ENCODE results near the gene DICER1.

Gene DICER1

DNA sequence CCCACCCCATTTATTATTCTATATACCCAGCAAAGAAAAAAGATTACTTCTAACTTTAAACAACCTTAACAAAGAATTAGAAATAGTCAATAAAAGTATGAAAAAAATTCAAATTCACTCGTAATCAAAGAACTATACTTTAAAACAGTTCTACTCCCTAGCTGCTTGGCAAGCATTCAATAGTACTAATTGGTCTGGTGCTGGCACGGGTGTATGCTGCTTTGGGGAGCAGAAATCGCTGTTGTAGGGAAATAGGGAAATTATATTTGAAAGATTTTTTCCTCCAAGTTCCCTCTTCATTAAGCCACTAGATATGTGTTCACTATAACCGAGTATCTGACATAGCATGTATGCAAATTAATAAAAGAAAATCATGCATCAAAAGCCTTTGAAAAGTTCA lies 65.7 kb downstream of the DICER1 start:
- H3K79me1 ChIP-seq (ENCODE audit: low read depth, low read length): no peaks in the 10 kb centered on the region
- H3K4me2 ChIP-seq (ENCODE audit: insufficient read depth, low read length, poor library complexity, severe bottlenecking): no peak overlapping the region
- H3K36me3 ChIP-seq (replicated peaks in 1 of 2; ENCODE audit: control insufficient read depth in 2 of 2, insufficient read depth in 2 of 2, low read length in 2 of 2): peaks cover 9 to 92% of the 10 kb centered on the region in 2 donors
- no peaks in the 10 kb centered on the region for H3K9me3 ChIP-seq (replicated peaks in 1 of 2; ENCODE audit: control insufficient read depth in 2 of 2, insufficient read depth in 1 of 2, low read depth in 1 of 2, low read length in 2 of 2)
- no peak overlapping the region for H3K18ac ChIP-seq (ENCODE audit: low read length)
- no peak overlapping the region for H2BK15ac ChIP-seq (ENCODE audit: low read length)
- no peak overlapping the region for H2BK12ac ChIP-seq (ENCODE audit: low read length)
- no peak for DNase-seq (ENCODE audit: low spot score)
- H3K27ac ChIP-seq (replicated peaks; ENCODE audit: low read length): no peak overlapping the region
- H3K14ac ChIP-seq (ENCODE audit: low read length): no peak overlapping the region
- H2BK120ac ChIP-seq (ENCODE audit: low read depth, low read length): no peak overlapping the region
- no CpG with 5 or more reads among the region's 4 CpGs for WGBS, 2 donors (ENCODE audit: extremely low coverage in 2 of 2, insufficient read length in 2 of 2, insufficient replicate concordance in 1 of 2)
- H4K8ac ChIP-seq (ENCODE audit: low read depth, low read length): no peak overlapping the region
- no peak overlapping the region for H3K9ac ChIP-seq (ENCODE audit: low read depth, low read length, poor library complexity)
- no peak overlapping the region for H2AK5ac ChIP-seq (ENCODE audit: low read depth, low read length)
- no peak overlapping the region for H3K23ac ChIP-seq (ENCODE audit: low read depth, low read length, poor library complexity)
- H2BK5ac ChIP-seq (ENCODE audit: low read length): no peak overlapping the region
- no peak overlapping the region for H3K4me3 ChIP-seq (ENCODE audit: low read length in 2 of 2)
- no peak overlapping the region for H3K4ac ChIP-seq (ENCODE audit: low read length)
- peaks cover 13 to 18% of the 10 kb centered on the region in 2 donors for H3K4me1 ChIP-seq (ENCODE audit: control insufficient read depth in 2 of 2, insufficient read depth in 1 of 2, low read depth in 1 of 2, low read length in 2 of 2)
- no peak overlapping the region for H2AFZ ChIP-seq (ENCODE audit: low read length)
- no peaks in the 10 kb centered on the region for H3K27me3 ChIP-seq (ENCODE audit: control insufficient read depth in 3 of 3, insufficient read depth in 3 of 3, low read depth in 1 of 3, low read length in 3 of 3)
- no peak overlapping the region for H4K91ac ChIP-seq (ENCODE audit: low read depth, low read length, poor library complexity)

DNA sequence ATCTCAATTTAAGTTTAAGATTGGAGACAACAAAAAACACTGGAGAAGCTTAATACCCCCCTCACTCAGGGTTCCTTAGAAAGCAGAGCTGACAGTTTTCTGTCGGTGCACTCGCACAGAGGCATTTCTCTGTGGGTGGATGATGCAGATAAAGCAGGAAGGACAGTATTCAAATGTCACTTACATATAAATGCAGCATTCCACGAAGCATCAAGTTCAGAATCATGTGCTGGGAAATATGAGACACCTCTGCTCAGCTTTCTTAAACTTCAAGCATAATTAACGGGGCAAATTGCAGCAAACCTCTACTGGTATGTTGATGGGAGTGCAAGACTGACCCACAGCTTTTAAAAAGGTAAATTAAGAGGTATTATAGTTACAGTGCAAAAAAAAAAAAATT lies 68.7 kb downstream of the DICER1 start:
- Histone ChIP-seq H2BK15ac (ENCODE audit: low read length) (no peak overlapping the region), H3K4ac (ENCODE audit: low read length) (no peak overlapping the region), H3K36me3 (replicated peaks in 1 of 2; ENCODE audit: control insufficient read depth in 2 of 2, insufficient read depth in 2 of 2, low read length in 2 of 2) (peaks cover 12 to 95% of the 10 kb centered on the region in 2 donors)

DNA sequence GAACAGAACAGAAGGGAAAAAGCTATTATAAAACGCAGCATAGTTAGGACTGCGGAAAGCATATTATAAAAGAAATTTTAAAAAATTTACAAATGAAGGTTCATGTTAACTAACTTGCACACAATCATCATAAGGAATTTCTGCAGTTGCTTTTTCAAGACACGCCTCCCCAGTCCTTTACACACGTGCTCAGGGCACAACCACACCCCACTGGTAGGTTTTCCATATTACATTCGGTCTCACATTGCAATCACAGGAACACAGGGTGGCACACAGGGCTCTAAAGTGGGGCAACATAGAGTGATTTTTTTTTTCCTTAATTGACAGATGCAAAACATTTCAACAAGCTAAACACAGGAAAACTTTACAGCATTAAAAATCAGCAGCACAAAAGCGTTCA lies 69.7 kb downstream of the DICER1 start:
- Histone ChIP-seq H4K8ac (ENCODE audit: low read depth, low read length) (no peak overlapping the region), H2AFZ (ENCODE audit: low read length) (no peak overlapping the region), H3K18ac (ENCODE audit: low read length) (no peak overlapping the region), H2BK5ac (ENCODE audit: low read length) (no peak overlapping the region), H3K4me1 (ENCODE audit: control insufficient read depth in 2 of 2, insufficient read depth in 1 of 2, low read depth in 1 of 2, low read length in 2 of 2) (peaks cover 0 to 5% of the 10 kb centered on the region in 2 donors), H3K4me3 (ENCODE audit: low read length in 2 of 2) (no peak overlapping the region), H2BK15ac (ENCODE audit: low read length) (no peak overlapping the region), H3K9me3 (replicated peaks in 1 of 2; ENCODE audit: control insufficient read depth in 2 of 2, insufficient read depth in 1 of 2, low read depth in 1 of 2, low read length in 2 of 2) (peaks cover 0 to 2% of the 10 kb centered on the region in 2 donors), H3K4ac (ENCODE audit: low read length) (no peak overlapping the region), H3K27me3 (ENCODE audit: control insufficient read depth in 3 of 3, insufficient read depth in 3 of 3, low read depth in 1 of 3, low read length in 3 of 3) (no peaks in the 10 kb centered on the region), H3K27ac (replicated peaks; ENCODE audit: low read length) (no peak overlapping the region), H2BK120ac (ENCODE audit: low read depth, low read length) (no peak overlapping the region), H2BK12ac (ENCODE audit: low read length) (no peak overlapping the region), H3K23ac (ENCODE audit: low read depth, low read length, poor library complexity) (no peak overlapping the region), H3K4me2 (ENCODE audit: insufficient read depth, low read length, poor library complexity, severe bottlenecking) (no peak overlapping the region), H3K79me1 (ENCODE audit: low read depth, low read length) (no peaks in the 10 kb centered on the region), H3K9ac (ENCODE audit: low read depth, low read length, poor library complexity) (no peak overlapping the region), H2AK5ac (ENCODE audit: low read depth, low read length) (no peak overlapping the region), H4K91ac (ENCODE audit: low read depth, low read length, poor library complexity) (no peak overlapping the region), H3K36me3 (replicated peaks in 1 of 2; ENCODE audit: control insufficient read depth in 2 of 2, insufficient read depth in 2 of 2, low read length in 2 of 2) (peaks cover 9 to 85% of the 10 kb centered on the region in 2 donors), H3K14ac (ENCODE audit: low read length) (no peak overlapping the region)
- WGBS, 2 donors (ENCODE audit: extremely low coverage in 2 of 2, insufficient read length in 2 of 2, insufficient replicate concordance in 1 of 2): no CpG with 5 or more reads among the region's 6 CpGs
- no peak for DNase-seq (ENCODE audit: low spot score)

More for the DNA sequence above, 68.7 kb downstream of the DICER1 start:
- Histone ChIP-seq H3K4me1 (ENCODE audit: control insufficient read depth in 2 of 2, insufficient read depth in 1 of 2, low read depth in 1 of 2, low read length in 2 of 2) (peaks cover 5% of the 10 kb centered on the region in 2 donors), H3K79me1 (ENCODE audit: low read depth, low read length) (no peaks in the 10 kb centered on the region), H3K18ac (ENCODE audit: low read length) (no peak overlapping the region), H3K27ac (replicated peaks; ENCODE audit: low read length) (no peak overlapping the region), H3K9me3 (replicated peaks in 1 of 2; ENCODE audit: control insufficient read depth in 2 of 2, insufficient read depth in 1 of 2, low read depth in 1 of 2, low read length in 2 of 2) (peaks cover 0 to 2% of the 10 kb centered on the region in 2 donors), H3K4me3 (ENCODE audit: low read length in 2 of 2) (no peak overlapping the region), H2BK12ac (ENCODE audit: low read length) (no peak overlapping the region), H2BK120ac (ENCODE audit: low read depth, low read length) (no peak overlapping the region), H4K91ac (ENCODE audit: low read depth, low read length, poor library complexity) (no peak overlapping the region), H3K23ac (ENCODE audit: low read depth, low read length, poor library complexity) (no peak overlapping the region), H2AK5ac (ENCODE audit: low read depth, low read length) (no peak overlapping the region), H3K4me2 (ENCODE audit: insufficient read depth, low read length, poor library complexity, severe bottlenecking) (no peak overlapping the region), H3K14ac (ENCODE audit: low read length) (no peak overlapping the region), H2AFZ (ENCODE audit: low read length) (no peak overlapping the region), H4K8ac (ENCODE audit: low read depth, low read length) (no peak overlapping the region), H3K27me3 (ENCODE audit: control insufficient read depth in 3 of 3, insufficient read depth in 3 of 3, low read depth in 1 of 3, low read length in 3 of 3) (no peaks in the 10 kb centered on the region), H3K9ac (ENCODE audit: low read depth, low read length, poor library complexity) (no peak overlapping the region), H2BK5ac (ENCODE audit: low read length) (no peak overlapping the region)
- DNase-seq (ENCODE audit: low spot score): no peak
- WGBS, 2 donors (ENCODE audit: extremely low coverage in 2 of 2, insufficient read length in 2 of 2, insufficient replicate concordance in 1 of 2): no CpG with 5 or more reads among the region's 4 CpGs

DNA sequence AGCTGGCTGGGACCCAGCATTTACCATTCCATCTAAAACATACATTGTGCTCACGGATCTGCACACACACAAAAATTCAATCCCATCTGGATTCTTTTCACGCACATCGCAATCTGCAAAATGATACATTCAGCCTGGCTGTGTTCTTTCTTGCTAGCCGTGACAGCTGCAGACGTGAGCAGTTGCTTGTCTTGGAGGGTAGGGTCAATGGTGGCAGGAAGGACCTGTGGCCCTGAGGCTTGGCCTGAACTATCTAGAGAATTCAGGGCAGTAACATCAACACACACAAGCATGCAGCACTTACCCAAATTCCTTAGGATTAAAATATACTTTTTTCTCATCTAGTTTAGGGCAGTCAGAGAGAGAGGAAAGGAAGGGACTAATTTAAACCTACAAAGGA lies 72.0 kb downstream of the DICER1 start:
- Histone ChIP-seq H3K23ac (ENCODE audit: low read depth, low read length, poor library complexity) (no peak overlapping the region), H3K14ac (ENCODE audit: low read length) (no peak overlapping the region), H2AFZ (ENCODE audit: low read length) (no peak overlapping the region), H3K4me3 (ENCODE audit: low read length in 2 of 2) (no peak overlapping the region), H3K18ac (ENCODE audit: low read length) (no peak overlapping the region), H2AK5ac (ENCODE audit: low read depth, low read length) (no peak overlapping the region), H3K4me1 (ENCODE audit: control insufficient read depth in 2 of 2, insufficient read depth in 1 of 2, low read depth in 1 of 2, low read length in 2 of 2) (peaks cover 0 to 5% of the 10 kb centered on the region in 2 donors), H3K36me3 (replicated peaks in 1 of 2; ENCODE audit: control insufficient read depth in 2 of 2, insufficient read depth in 2 of 2, low read length in 2 of 2) (peaks cover 7 to 62% of the 10 kb centered on the region in 2 donors), H2BK12ac (ENCODE audit: low read length) (no peak overlapping the region), H4K91ac (ENCODE audit: low read depth, low read length, poor library complexity) (no peak overlapping the region), H3K27ac (replicated peaks; ENCODE audit: low read length) (no peak overlapping the region), H3K4me2 (ENCODE audit: insufficient read depth, low read length, poor library complexity, severe bottlenecking) (no peak overlapping the region), H3K27me3 (ENCODE audit: control insufficient read depth in 3 of 3, insufficient read depth in 3 of 3, low read depth in 1 of 3, low read length in 3 of 3) (no peaks in the 10 kb centered on the region), H3K9me3 (replicated peaks in 1 of 2; ENCODE audit: control insufficient read depth in 2 of 2, insufficient read depth in 1 of 2, low read depth in 1 of 2, low read length in 2 of 2) (peaks cover 0 to 4% of the 10 kb centered on the region in 2 donors), H3K79me1 (ENCODE audit: low read depth, low read length) (no peaks in the 10 kb centered on the region), H4K8ac (ENCODE audit: low read depth, low read length) (no peak overlapping the region), H3K4ac (ENCODE audit: low read length) (no peak overlapping the region), H2BK15ac (ENCODE audit: low read length) (no peak overlapping the region), H3K9ac (ENCODE audit: low read depth, low read length, poor library complexity) (no peak overlapping the region), H2BK120ac (ENCODE audit: low read depth, low read length) (no peak overlapping the region), H2BK5ac (ENCODE audit: low read length) (no peak overlapping the region)
- WGBS, 2 donors (ENCODE audit: extremely low coverage in 2 of 2, insufficient read length in 2 of 2, insufficient replicate concordance in 1 of 2): no CpG with 5 or more reads among the region's 5 CpGs
- no peak for DNase-seq (ENCODE audit: low spot score)

Measured in neuronal stem cell (in vitro differentiated cells).